Stimulated activated CD8-positive, alpha-beta memory T cell treated with anti-CD3 and anti-CD28 coated beads, Interleukin-7, amount 100 ng/mL, for 24 hours (primary cell): ENCODE data around the gene PKN3.

Experiments
- DNase-seq: peaks from one replicate; pipeline ENCODE4 v3.0.0-alpha.2; 2020; ENCODE audit warnings: low read depth

The PKN3 gene

GRCh38 chr9:128742401-128742800 lies 40.1 kb downstream of the PKN3 start:
- DNase-seq = no peak

GRCh38 chr9:128743421-128743820 lies 41.1 kb downstream of the PKN3 start:
- no peak for DNase-seq

- DNase-seq = no peak
These were observed 44.9 kb downstream of the PKN3 start for GRCh38 chr9:128747241-128747640.

- no peak for DNase-seq
These were observed 48.8 kb downstream of the PKN3 start for GRCh38 chr9:128750926-128751595.

GRCh38 chr9:128753627-128754026 lies 51.3 kb downstream of the PKN3 start:
- DNase-seq = no peak

- DNase-seq = no peak
These were observed 55.3 kb downstream of the PKN3 start for GRCh38 chr9:128757602-128758001.

- no peak for DNase-seq
These were observed 60.6 kb downstream of the PKN3 start for GRCh38 chr9:128762671-128763449.

- no peak for DNase-seq
These were observed 62.1 kb downstream of the PKN3 start for GRCh38 chr9:128764361-128764760.

GRCh38 chr9:128765499-128765898 lies 63.2 kb downstream of the PKN3 start:
- no peak for DNase-seq

- DNase-seq = no peak
These were observed 66.3 kb downstream of the PKN3 start for GRCh38 chr9:128768606-128769005.
